H7 (cell line): ENCODE measurements around the gene POLA2. TPM values are rescaled to one million over a fixed set of nuclear protein-coding genes. Genes with fewer than 3 reads are reported as not detected.
"Not testable (repeated sequence)": the region's sequence is repeated elsewhere in the genome, so short reads cannot be mapped to it uniquely, and the experiment has no call there.

Experiments
- DNase-seq: peaks from one replicate; pipeline ENCODE4 v3.0.0; 2012
- H3K27me3 ChIP-seq: 2 replicates; pipeline ENCODE4 v1.6.0; 2011; ENCODE audit warnings: mild to moderate bottlenecking, low read length; ENCODE audit not compliant: control insufficient read depth, insufficient read depth
- H3K36me3 ChIP-seq: replicated peaks from 2 replicates; pipeline ENCODE4 v1.5.1; 2011; ENCODE audit warnings: low read length; ENCODE audit not compliant: control insufficient read depth, insufficient read depth
- H3K4me3 ChIP-seq: 2 replicates; pipeline ENCODE4 v1.5.1; 2011; ENCODE audit warnings: low read depth, mild to moderate bottlenecking, control low read depth, low read length, moderate library complexity; ENCODE audit not compliant: insufficient read depth
- total RNA-seq: library from RNA; depleted of rRNA; stranded (reverse); fragments of >200 nt; shearing (Covaris generic); gene quantifications from 2 replicates; pipeline ENCODE4 v1.2.3, GENCODE V29; 2014

Gene POLA2
- total RNA-seq, 1 experiment from 2014 or later = 27.6 TPM

- Histone ChIP-seq H3K27me3 (no peaks in the 10 kb centered on the region; the same call in 1 of the 2 replicates), H3K4me3 (peak overlapping the region; percentile 49), H3K36me3 (peaks cover 3% of the 10 kb centered on the region)
- peak; percentile 92 for DNase-seq
Observed at GRCh38 chr11:65225279-65226102, 36.3 kb upstream of the POLA2 start.

DNA sequence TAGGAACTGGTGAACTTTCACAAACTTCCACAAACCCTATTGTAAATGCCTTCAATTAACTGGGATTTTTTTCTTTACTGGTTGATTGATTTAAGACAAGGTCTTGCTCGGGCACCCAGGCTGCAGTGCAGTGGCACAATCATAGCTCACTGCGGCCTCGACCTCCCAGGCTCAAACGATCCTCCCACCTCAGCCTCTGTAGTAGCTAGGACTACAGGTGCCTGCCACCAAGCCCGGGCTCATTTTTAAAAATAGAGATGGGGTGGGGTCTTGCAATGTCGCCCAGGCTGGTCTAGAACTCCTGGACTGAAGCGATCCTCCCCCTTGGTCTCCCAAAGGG lies 35.7 kb upstream of the POLA2 start:
- H3K4me3 ChIP-seq = peak overlapping the region; percentile 49; the same call in 1 of the 2 replicates
- DNase-seq = no peak
- H3K27me3 ChIP-seq = no peaks in the 10 kb centered on the region; the same call in 1 of the 2 replicates
- H3K36me3 ChIP-seq = peaks cover 3% of the 10 kb centered on the region

GRCh38 chr11:65227879-65228278 lies 33.9 kb upstream of the POLA2 start:
- no peaks in the 10 kb centered on the region; the same call in 1 of the 2 replicates for H3K27me3 ChIP-seq
- H3K36me3 ChIP-seq = peaks cover 3% of the 10 kb centered on the region
- no peak for DNase-seq
- no peak overlapping the region for H3K4me3 ChIP-seq

GRCh38 chr11:65236194-65237059 lies 25.3 kb upstream of the POLA2 start:
- DNase-seq = no peak
- Histone ChIP-seq H3K36me3 (no peaks in the 10 kb centered on the region), H3K27me3 (no peaks in the 10 kb centered on the region)

DNA sequence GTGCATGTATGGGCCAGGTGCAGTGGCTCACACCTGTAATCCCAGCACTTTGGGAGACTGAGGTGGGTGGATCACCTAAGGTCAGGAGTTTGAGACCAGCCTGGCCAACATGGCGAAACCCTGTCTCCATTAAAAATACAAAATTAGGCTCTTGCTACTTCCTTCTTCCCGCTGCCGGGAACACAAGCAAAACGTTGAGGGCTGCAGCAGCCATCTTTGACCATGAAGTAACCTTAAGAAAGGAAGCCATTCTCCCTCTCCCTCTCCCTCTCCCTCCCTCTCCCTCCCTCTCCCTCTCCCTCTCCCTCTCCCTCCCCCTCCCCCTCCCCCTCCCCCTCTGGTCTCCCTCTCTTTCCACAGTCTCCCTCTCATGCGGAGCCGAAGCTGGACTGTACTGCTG lies 23.5 kb upstream of the POLA2 start:
- H3K36me3 ChIP-seq, DNase-seq, H3K4me3 ChIP-seq, H3K27me3 ChIP-seq: not testable (repeated sequence)

More at GRCh38 chr11:65236194-65237059, 25.3 kb upstream of the POLA2 start:
- no peak overlapping the region for H3K4me3 ChIP-seq

- Histone ChIP-seq H3K4me3 (no peak overlapping the region), H3K27me3 (no peaks in the 10 kb centered on the region), H3K36me3 (no peaks in the 10 kb centered on the region)
- no peak for DNase-seq
Observed at GRCh38 chr11:65241134-65241533, 20.6 kb upstream of the POLA2 start.

DNA sequence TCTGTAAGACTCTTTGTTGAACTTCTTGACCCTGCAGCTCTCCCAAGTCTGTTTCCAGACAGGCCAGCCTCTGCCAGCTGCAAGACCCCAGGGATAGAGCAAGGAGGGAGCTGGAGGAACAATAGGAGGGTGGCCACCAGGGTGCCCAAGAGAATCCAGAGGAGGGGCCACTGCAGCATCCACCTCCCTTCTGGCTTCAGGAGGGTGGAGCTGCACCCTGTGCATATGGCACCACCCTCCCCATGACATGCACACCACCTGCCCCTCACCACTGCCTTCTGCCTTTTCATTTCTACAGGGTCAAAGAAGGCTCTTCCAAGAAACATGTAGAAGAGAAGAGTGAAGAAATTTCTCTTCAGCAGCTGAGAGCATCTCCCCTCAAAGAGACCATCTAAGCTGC lies 20.1 kb upstream of the POLA2 start:
- H3K27me3 ChIP-seq = no peaks in the 10 kb centered on the region
- no peak overlapping the region for H3K4me3 ChIP-seq
- DNase-seq = no peak
- no peaks in the 10 kb centered on the region for H3K36me3 ChIP-seq

DNA sequence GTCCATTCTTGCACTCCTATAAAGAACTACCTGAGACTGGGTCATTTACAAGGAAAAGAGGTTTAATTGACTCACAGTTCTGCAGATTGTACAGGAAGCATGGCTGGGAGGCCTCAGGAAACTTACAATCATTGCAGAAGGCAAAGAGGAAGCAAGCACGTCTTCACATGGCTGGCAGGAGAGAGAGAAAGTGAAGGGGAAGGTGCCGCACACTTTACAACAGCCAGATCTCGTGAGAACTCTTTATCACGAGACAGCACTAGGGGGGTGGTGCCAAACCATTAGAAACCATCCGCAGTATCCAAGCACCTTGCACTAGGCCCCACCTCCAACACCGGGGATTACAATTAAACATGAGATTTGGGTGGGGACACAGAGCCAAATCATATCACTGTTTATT lies 19.4 kb upstream of the POLA2 start:
- Histone ChIP-seq H3K4me3 (no peak overlapping the region), H3K27me3 (no peaks in the 10 kb centered on the region), H3K36me3 (no peaks in the 10 kb centered on the region)
- no peak for DNase-seq

- Histone ChIP-seq H3K36me3 (no peaks in the 10 kb centered on the region), H3K27me3 (no peaks in the 10 kb centered on the region), H3K4me3 (no peak overlapping the region)
- DNase-seq = peak; percentile 75
Observed at GRCh38 chr11:65243797-65244196, 18.0 kb upstream of the POLA2 start.

GRCh38 chr11:65245046-65245445 lies 16.7 kb upstream of the POLA2 start:
- not testable (repeated sequence) for H3K4me3 ChIP-seq, DNase-seq, H3K27me3 ChIP-seq, H3K36me3 ChIP-seq

GRCh38 chr11:65246506-65246905 lies 15.3 kb upstream of the POLA2 start:
- Histone ChIP-seq H3K36me3 (no peaks in the 10 kb centered on the region), H3K27me3 (no peaks in the 10 kb centered on the region), H3K4me3 (no peak overlapping the region)
- DNase-seq = no peak

GRCh38 chr11:65248184-65248710 lies 13.5 kb upstream of the POLA2 start:
- not testable (repeated sequence) for H3K27me3 ChIP-seq, DNase-seq, H3K36me3 ChIP-seq, H3K4me3 ChIP-seq

- H3K36me3 ChIP-seq = no peaks in the 10 kb centered on the region
- H3K27me3 ChIP-seq = no peaks in the 10 kb centered on the region
- H3K4me3 ChIP-seq = no peak overlapping the region
- no peak for DNase-seq
Observed at GRCh38 chr11:65251476-65251875, 10.3 kb upstream of the POLA2 start.

DNA sequence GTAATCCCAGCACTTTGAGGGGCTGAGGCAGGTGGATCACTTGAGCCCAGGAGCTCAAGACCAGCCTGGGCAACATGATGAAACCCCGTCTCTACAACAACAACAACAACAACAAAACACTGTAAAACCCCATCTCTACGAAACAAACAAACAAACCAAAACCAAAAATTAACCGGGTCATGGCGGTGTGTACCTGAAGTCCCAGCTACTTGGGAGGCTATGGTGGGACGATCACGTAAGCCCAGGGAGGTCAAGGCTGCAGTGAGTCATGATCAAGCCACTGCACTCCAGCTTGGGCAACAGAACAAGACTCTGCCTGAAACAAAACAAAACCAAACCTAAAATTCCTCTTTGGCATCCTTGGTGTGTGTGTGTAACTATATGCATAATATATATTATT lies 7.0 kb upstream of the POLA2 start:
- Histone ChIP-seq H3K4me3 (no peak overlapping the region), H3K27me3 (no peaks in the 10 kb centered on the region), H3K36me3 (no peaks in the 10 kb centered on the region)
- DNase-seq = no peak

GRCh38 chr11:65258988-65259387 lies 2.8 kb upstream of the POLA2 start:
- Histone ChIP-seq H3K27me3 (no peaks in the 10 kb centered on the region), H3K36me3 (no peaks in the 10 kb centered on the region), H3K4me3 (no peak overlapping the region)
- DNase-seq = no peak
